Activated T-helper 1 cell treated with Interleukin-2 at 50 U/mL for 16 hours (primary cell): ENCODE measurements around the gene CORO2B.
A peak's percentile ranks its signal among the peaks of the same experiment; 100 is the strongest.

Experiments
- DNase-seq: peaks from one replicate; pipeline ENCODE4 v3.0.0-alpha.2; 2020; ENCODE audit warnings: low read depth

CORO2B gene

GRCh38 chr15:68553994-68554720, 24.6 kb upstream of the CORO2B start:
- peak; percentile 30 for DNase-seq

GRCh38 chr15:68554721-68555678, 23.8 kb upstream of the CORO2B start:
- no peak for DNase-seq

- no peak for DNase-seq
Observed at GRCh38 chr15:68555679-68556037, 23.1 kb upstream of the CORO2B start.

GRCh38 chr15:68556139-68556990, 22.4 kb upstream of the CORO2B start:
- no peak for DNase-seq

- no peak for DNase-seq
Observed at GRCh38 chr15:68557469-68558317, 21.1 kb upstream of the CORO2B start.

- no peak for DNase-seq
Observed at GRCh38 chr15:68558318-68559305, 20.2 kb upstream of the CORO2B start.

- DNase-seq: peak; percentile 57
Observed at GRCh38 chr15:68559345-68560310, 19.2 kb upstream of the CORO2B start.

GRCh38 chr15:68560501-68561113, 18.2 kb upstream of the CORO2B start:
- DNase-seq: no peak

GRCh38 chr15:68561171-68561900, 17.5 kb upstream of the CORO2B start:
- DNase-seq: no peak

- no peak for DNase-seq
Observed at GRCh38 chr15:68561901-68562300, 16.9 kb upstream of the CORO2B start.

- DNase-seq: no peak
Observed at GRCh38 chr15:68564173-68564572, 14.6 kb upstream of the CORO2B start.

GRCh38 chr15:68565234-68565633, 13.6 kb upstream of the CORO2B start:
- no peak for DNase-seq

GRCh38 chr15:68565726-68566125, 13.1 kb upstream of the CORO2B start:
- no peak for DNase-seq

GRCh38 chr15:68566377-68566954, 12.3 kb upstream of the CORO2B start:
- DNase-seq: no peak

GRCh38 chr15:68567345-68567744, 11.4 kb upstream of the CORO2B start:
- no peak for DNase-seq

GRCh38 chr15:68570974-68571373, 7.8 kb upstream of the CORO2B start:
- DNase-seq: no peak

GRCh38 chr15:68571582-68571981, 7.2 kb upstream of the CORO2B start:
- DNase-seq: no peak
